ENCODE results near the gene KIF26B. TPM values are rescaled to one million over a fixed set of nuclear protein-coding genes. Genes with fewer than 3 reads are reported as not detected.

KIF26B gene
- total RNA-seq, 3 donors from 2014 or later (not counting 1 experiment from before 2014, with no cell fraction given), result 0.16 to 0.96 (median 0.18) TPM

GRCh38 chr1:245179706-245180105, 24.9 kb downstream of the KIF26B start:
- H3K36me3 ChIP-seq (ENCODE audit: control insufficient read depth, insufficient read depth, low read length), result no peaks in the 10 kb centered on the region
- ATAC-seq, result no peak
- WGBS (ENCODE audit: insufficient coverage), result 60% methylated on average over 9 of the region's 9 CpGs
- Mint-ChIP-seq H3K9me3 (no peaks in the 10 kb centered on the region), H3K4me1 (peaks cover 21 to 22% of the 10 kb centered on the region in 2 donors), H3K36me3 (no peaks in the 10 kb centered on the region), H3K27ac (peak overlapping the region in 1 of 2 donors; percentile 35), H3K4me3 (no peak overlapping the region), H3K27me3 (ENCODE audit: low read depth in 2 of 2) (peaks cover 0 to 3% of the 10 kb centered on the region in 2 donors)
- peak overlapping the region; percentile 9 for H3K27ac ChIP-seq (ENCODE audit: low read length)
- intact Hi-C loops (cut with micrococcal nuclease), result no loop called here
- no peak for TF ChIP-seq CTCF (IDR thresholded peaks at IDR 0.05)
- H3K4me3 ChIP-seq (ENCODE audit: low read length), result no peak overlapping the region
- H3K27me3 ChIP-seq (ENCODE audit: control insufficient read depth, insufficient read depth, low read length), result no peaks in the 10 kb centered on the region
- DNase-seq, result no peak
- peaks cover 17% of the 10 kb centered on the region for H3K4me1 ChIP-seq (ENCODE audit: control insufficient read depth, insufficient read depth, low read length)
- H3K9me3 ChIP-seq (ENCODE audit: control insufficient read depth, insufficient read depth, low read length), result no peaks in the 10 kb centered on the region

DNA sequence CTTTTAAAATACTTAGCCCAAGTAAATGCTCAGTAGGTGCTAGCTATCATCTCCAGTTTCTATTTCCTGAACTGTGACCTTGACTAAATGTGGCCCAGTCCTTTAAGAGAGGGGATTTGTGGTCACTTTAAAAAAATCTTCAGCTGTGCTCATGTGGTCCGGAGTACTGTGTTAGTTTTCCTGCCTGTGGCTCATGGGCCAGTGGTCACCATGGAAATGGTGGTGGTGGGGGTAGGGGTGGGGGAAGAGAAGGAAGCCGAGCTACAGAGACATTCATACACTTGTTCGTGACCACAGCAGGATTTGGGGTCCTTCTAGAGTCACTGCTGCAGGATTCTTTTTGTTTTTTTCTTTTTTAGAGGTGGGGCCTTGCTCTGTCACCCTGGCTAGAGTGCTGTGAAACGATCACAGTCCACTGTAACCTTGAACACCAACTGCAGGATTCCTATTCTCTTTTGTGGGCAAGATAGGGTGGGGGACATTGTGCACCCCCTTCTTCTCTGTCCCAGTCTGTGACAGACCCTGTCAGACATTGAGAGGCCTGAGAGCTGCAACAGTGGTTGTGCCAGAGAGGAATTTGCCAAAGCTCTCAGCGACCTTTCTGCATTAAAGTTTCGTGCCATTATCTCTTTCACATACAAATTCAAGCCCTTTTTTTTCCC, 25.8 kb downstream of the KIF26B start:
- Histone ChIP-seq H3K4me1 (ENCODE audit: control insufficient read depth, insufficient read depth, low read length) (peaks cover 17% of the 10 kb centered on the region), H3K4me3 (ENCODE audit: low read length) (no peak overlapping the region), H3K27ac (ENCODE audit: low read length) (no peak overlapping the region), H3K9me3 (ENCODE audit: control insufficient read depth, insufficient read depth, low read length) (no peaks in the 10 kb centered on the region), H3K27me3 (ENCODE audit: control insufficient read depth, insufficient read depth, low read length) (no peaks in the 10 kb centered on the region), H3K36me3 (ENCODE audit: control insufficient read depth, insufficient read depth, low read length) (no peaks in the 10 kb centered on the region)
- peak overlapping the region; percentile 16 to 75 for H3K27ac Mint-ChIP-seq
- H3K27me3 Mint-ChIP-seq (ENCODE audit: low read depth in 2 of 2), result peaks cover 0 to 3% of the 10 kb centered on the region in 2 donors
- no peak for TF ChIP-seq CTCF (IDR thresholded peaks at IDR 0.05)
- intact Hi-C loops (cut with micrococcal nuclease), result no loop called here
- H3K4me1 Mint-ChIP-seq, result peaks cover 21 to 22% of the 10 kb centered on the region in 2 donors
- H3K4me3 Mint-ChIP-seq, result peak overlapping the region; percentile 19
- no peak for DNase-seq
- no peaks in the 10 kb centered on the region for H3K9me3 Mint-ChIP-seq
- H3K36me3 Mint-ChIP-seq, result no peaks in the 10 kb centered on the region
- ATAC-seq, result peak; percentile 47 to 68 (median 58)
- WGBS (ENCODE audit: insufficient coverage), result 30% methylated on average over 5 of the region's 6 CpGs

DNA sequence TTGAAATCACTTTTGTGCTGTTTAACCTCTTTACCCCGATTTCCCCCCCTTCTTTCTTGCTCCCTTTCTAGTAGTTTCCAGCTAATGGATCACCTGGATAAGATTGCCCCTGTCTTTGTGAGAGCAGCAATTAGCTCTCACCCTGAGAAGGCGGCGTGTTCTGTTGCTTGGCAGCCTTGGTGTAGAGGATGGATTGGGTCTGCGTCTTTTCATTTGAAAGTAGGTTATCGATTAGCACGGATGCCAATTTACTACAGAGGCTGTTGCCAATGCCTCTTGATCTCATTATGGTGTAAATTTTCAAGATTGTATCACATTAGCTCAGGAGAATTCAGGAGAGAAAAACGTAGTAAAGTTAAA, 26.4 kb downstream of the KIF26B start:
- H3K36me3 Mint-ChIP-seq, result no peaks in the 10 kb centered on the region
- Histone ChIP-seq H3K9me3 (ENCODE audit: control insufficient read depth, insufficient read depth, low read length) (no peaks in the 10 kb centered on the region), H3K36me3 (ENCODE audit: control insufficient read depth, insufficient read depth, low read length) (no peaks in the 10 kb centered on the region), H3K27ac (ENCODE audit: low read length) (no peak overlapping the region), H3K4me1 (ENCODE audit: control insufficient read depth, insufficient read depth, low read length) (peaks cover 17% of the 10 kb centered on the region), H3K4me3 (ENCODE audit: low read length) (no peak overlapping the region), H3K27me3 (ENCODE audit: control insufficient read depth, insufficient read depth, low read length) (no peaks in the 10 kb centered on the region)
- no peak for DNase-seq
- peaks cover 0 to 3% of the 10 kb centered on the region in 2 donors for H3K27me3 Mint-ChIP-seq (ENCODE audit: low read depth in 2 of 2)
- no peak for ATAC-seq
- intact Hi-C loops (cut with micrococcal nuclease), result no loop called here
- 88% methylated on average over 6 of the region's 7 CpGs for WGBS (ENCODE audit: insufficient coverage)
- no peaks in the 10 kb centered on the region for H3K9me3 Mint-ChIP-seq
- no peak overlapping the region for H3K4me3 Mint-ChIP-seq
- H3K27ac Mint-ChIP-seq, result peak overlapping the region in 1 of 2 donors; percentile 75
- no peak for TF ChIP-seq CTCF (IDR thresholded peaks at IDR 0.05)
- peaks cover 21 to 22% of the 10 kb centered on the region in 2 donors for H3K4me1 Mint-ChIP-seq

DNA sequence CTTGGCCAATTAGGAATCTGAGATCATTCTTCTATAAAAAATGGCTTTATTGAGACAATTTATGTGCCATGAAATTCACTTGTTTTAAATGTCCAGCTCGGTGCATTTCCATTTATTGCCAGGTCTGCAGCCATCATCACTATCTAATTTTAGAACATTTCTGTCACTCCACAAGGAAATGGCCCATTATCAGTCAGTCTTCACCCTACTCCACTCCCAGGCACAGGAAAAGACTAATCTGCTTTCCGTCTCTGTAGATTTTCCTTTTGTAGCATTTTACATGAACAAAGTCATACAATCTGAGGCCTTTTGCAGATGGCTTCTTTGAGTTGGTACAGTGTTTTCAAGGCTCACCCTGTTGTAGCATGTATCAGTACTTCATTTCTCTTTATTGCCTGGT, 27.2 kb downstream of the KIF26B start:
- peaks cover 21 to 22% of the 10 kb centered on the region in 2 donors for H3K4me1 Mint-ChIP-seq
- H3K27me3 ChIP-seq (ENCODE audit: control insufficient read depth, insufficient read depth, low read length), result no peaks in the 10 kb centered on the region
- no peaks in the 10 kb centered on the region for H3K36me3 Mint-ChIP-seq
- no peaks in the 10 kb centered on the region for H3K36me3 ChIP-seq (ENCODE audit: control insufficient read depth, insufficient read depth, low read length)
- H3K4me3 Mint-ChIP-seq, result no peak overlapping the region
- 81% methylated on average over 2 of the region's 2 CpGs for whole genome bisulfite sequencing (ENCODE audit: insufficient coverage)
- H3K27ac Mint-ChIP-seq, result no peak overlapping the region
- H3K9me3 Mint-ChIP-seq, result no peaks in the 10 kb centered on the region
- no peak overlapping the region for H3K27ac ChIP-seq (ENCODE audit: low read length)
- H3K4me1 ChIP-seq (ENCODE audit: control insufficient read depth, insufficient read depth, low read length), result peaks cover 17% of the 10 kb centered on the region
- no peak for DNase-seq
- H3K9me3 ChIP-seq (ENCODE audit: control insufficient read depth, insufficient read depth, low read length), result no peaks in the 10 kb centered on the region
- no peak for TF ChIP-seq CTCF (IDR thresholded peaks at IDR 0.05)
- peaks cover 0 to 3% of the 10 kb centered on the region in 2 donors for H3K27me3 Mint-ChIP-seq (ENCODE audit: low read depth in 2 of 2)
- intact Hi-C loops (cut with micrococcal nuclease), result no loop called here
- H3K4me3 ChIP-seq (ENCODE audit: low read length), result no peak overlapping the region
- ATAC-seq, result no peak
